Panc1 (cell line): ENCODE results near the gene PDE3B.

Experiments
- POLR2AphosphoS5 ChIP-seq: IDR thresholded peaks from 2 replicates; pipeline ENCODE4 v1.6.1; 2012; ENCODE audit warnings: mild to moderate bottlenecking, low read depth, low read length, moderate library complexity
- SIN3A ChIP-seq: IDR thresholded peaks from 2 replicates; pipeline ENCODE4 v1.6.1; 2012; ENCODE audit warnings: low read depth, mild to moderate bottlenecking, low read length, moderate library complexity, borderline replicate concordance; ENCODE audit not compliant: insufficient read depth
- TF ChIP-seq, protein P1 (sequence below): fragments of 450-650 bp; IDR thresholded peaks from 2 replicates; pipeline ENCODE4 v1.5.1; 2017; ENCODE audit warnings: mild to moderate bottlenecking
- TF ChIP-seq, protein P2 (sequence below), 2 experiments: IDR thresholded peaks; 2 replicates each; pipeline ENCODE4 v1.6.1; 2011 to 2012; ENCODE audit warnings: low read depth in 2 of 2, control low read depth in 1 of 2, low read length in 1 of 2, mild to moderate bottlenecking in 1 of 2, moderate library complexity in 1 of 2; ENCODE audit not compliant: insufficient read depth in 1 of 2

GRCh38 chr11:14657841-14658240 is 14.2 kb downstream of the PDE3B start:
- TF ChIP-seq, protein P1, sequence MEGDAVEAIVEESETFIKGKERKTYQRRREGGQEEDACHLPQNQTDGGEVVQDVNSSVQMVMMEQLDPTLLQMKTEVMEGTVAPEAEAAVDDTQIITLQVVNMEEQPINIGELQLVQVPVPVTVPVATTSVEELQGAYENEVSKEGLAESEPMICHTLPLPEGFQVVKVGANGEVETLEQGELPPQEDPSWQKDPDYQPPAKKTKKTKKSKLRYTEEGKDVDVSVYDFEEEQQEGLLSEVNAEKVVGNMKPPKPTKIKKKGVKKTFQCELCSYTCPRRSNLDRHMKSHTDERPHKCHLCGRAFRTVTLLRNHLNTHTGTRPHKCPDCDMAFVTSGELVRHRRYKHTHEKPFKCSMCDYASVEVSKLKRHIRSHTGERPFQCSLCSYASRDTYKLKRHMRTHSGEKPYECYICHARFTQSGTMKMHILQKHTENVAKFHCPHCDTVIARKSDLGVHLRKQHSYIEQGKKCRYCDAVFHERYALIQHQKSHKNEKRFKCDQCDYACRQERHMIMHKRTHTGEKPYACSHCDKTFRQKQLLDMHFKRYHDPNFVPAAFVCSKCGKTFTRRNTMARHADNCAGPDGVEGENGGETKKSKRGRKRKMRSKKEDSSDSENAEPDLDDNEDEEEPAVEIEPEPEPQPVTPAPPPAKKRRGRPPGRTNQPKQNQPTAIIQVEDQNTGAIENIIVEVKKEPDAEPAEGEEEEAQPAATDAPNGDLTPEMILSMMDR, result no peak
- TF ChIP-seq, protein P2, sequence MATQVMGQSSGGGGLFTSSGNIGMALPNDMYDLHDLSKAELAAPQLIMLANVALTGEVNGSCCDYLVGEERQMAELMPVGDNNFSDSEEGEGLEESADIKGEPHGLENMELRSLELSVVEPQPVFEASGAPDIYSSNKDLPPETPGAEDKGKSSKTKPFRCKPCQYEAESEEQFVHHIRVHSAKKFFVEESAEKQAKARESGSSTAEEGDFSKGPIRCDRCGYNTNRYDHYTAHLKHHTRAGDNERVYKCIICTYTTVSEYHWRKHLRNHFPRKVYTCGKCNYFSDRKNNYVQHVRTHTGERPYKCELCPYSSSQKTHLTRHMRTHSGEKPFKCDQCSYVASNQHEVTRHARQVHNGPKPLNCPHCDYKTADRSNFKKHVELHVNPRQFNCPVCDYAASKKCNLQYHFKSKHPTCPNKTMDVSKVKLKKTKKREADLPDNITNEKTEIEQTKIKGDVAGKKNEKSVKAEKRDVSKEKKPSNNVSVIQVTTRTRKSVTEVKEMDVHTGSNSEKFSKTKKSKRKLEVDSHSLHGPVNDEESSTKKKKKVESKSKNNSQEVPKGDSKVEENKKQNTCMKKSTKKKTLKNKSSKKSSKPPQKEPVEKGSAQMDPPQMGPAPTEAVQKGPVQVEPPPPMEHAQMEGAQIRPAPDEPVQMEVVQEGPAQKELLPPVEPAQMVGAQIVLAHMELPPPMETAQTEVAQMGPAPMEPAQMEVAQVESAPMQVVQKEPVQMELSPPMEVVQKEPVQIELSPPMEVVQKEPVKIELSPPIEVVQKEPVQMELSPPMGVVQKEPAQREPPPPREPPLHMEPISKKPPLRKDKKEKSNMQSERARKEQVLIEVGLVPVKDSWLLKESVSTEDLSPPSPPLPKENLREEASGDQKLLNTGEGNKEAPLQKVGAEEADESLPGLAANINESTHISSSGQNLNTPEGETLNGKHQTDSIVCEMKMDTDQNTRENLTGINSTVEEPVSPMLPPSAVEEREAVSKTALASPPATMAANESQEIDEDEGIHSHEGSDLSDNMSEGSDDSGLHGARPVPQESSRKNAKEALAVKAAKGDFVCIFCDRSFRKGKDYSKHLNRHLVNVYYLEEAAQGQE (IDR thresholded peaks at IDR 0.05; ENCODE audit: insufficient read depth in 1 of 2, low read depth in 2 of 2, low read length in 1 of 2), result no peak
- TF ChIP-seq POLR2AphosphoS5 (no peak), SIN3A (no peak)
